Stimulated activated CD4-positive, alpha-beta T cell treated with anti-CD3 and anti-CD28 coated beads, Interleukin-12 subunit alpha, Interleukin-12 subunit beta, amount 100 ng/mL, for 4 hours (primary cell): Measurements from ENCODE around the gene PADI3.

Source experiments
- DNase-seq: peaks from one replicate; pipeline ENCODE4 v3.0.0-alpha.2; 2020

PADI3 gene

DNA sequence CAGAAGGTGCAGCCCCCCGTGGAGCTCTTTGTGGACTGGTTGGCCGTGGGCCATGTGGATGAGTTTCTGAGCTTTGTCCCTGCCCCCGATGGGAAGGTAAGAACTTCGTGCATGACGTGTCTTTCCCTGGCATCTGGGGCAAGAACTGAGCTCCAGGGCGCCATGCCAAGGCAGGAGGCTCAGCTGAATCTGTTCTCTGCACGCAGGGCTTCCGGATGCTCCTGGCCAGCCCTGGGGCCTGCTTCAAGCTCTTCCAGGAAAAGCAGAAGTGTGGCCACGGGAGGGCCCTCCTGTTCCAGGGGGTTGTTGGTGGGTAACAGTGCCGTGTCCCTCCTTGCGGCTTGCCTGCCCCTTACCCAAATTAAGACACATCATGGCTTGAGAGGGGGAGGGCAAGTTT lies 27.7 kb downstream of the PADI3 start:
- DNase-seq: no peak

DNA sequence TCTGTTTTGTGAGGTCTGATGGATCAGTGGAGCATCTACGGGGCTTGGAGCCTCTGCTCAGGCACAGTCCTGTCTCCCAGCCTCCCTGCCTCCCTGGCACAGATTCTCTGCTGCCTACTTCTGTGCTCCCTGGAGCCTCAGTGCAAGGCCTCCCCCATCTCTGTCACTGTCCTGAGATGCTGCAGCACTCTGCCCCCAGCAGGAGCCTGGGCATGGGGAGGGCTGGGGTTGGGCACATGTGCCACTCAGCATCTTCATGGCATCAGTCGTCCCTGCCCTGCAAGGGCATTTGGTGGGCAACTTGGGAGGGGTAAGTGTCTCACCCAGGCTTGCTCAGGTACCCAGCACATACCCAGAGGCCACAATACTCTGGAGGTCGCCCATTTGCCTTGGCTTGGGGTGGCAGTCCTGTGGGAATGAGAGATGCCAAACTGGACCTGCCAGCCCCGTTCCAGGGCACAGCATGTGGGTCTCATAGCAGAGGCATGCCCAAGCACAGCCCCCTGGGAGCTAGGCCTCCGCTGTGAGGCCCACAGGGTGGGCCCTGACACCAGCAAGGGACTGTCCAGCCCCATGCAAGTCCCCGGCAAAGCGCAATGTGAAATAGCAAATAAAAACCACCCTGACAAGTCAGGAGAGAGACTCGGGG lies 28.7 kb downstream of the PADI3 start:
- DNase-seq: no peak

- no peak for DNase-seq
Observed at GRCh38 chr1:17278996-17279830, 30.3 kb downstream of the PADI3 start.

- DNase-seq: no peak
Observed at GRCh38 chr1:17280436-17280835, 31.5 kb downstream of the PADI3 start.

DNA sequence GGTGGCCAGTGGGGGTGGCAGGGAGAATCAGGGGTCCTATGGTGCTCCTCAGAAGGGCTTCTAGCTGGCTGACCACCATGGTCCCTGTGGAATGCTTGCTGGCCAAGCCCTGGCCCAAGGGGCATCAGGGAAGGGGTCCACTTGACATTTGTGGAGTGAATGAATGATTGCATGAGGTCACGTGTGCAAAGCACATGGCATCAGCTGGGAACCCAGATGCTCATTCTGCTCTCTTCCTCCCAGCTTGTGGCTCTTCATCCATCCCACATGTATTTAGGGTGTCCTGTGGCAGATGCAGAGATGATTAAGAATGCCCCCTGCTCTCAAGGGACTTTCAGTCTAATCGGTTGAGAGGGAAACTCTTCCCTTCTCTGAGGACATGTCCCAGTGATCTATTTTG lies 32.0 kb downstream of the PADI3 start:
- no peak for DNase-seq

DNA sequence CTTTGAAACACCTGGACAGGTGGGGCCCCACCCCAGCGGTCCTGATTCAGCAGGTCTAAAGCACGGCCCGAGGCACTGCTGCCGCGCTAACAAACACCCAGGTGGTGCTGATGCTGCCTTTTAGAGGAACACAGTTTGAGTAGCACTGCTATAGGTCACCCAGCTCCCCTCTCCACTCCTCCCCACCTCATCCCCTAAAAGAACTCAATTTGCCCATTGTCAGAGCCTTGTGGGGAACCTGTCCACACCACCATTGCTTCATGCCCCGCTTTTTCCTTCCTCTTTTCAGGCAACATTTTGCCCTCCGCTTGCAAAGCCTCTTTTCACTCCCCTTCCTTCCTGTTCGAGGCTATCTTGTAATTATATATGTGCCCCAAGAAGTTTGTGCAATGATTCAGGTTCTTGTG lies 32.9 kb downstream of the PADI3 start:
- no peak for DNase-seq

GRCh38 chr1:17282836-17283235 lies 33.9 kb downstream of the PADI3 start:
- no peak for DNase-seq

GRCh38 chr1:17286646-17287045 lies 37.7 kb downstream of the PADI3 start:
- DNase-seq: no peak

- DNase-seq: no peak
Observed at GRCh38 chr1:17287130-17287776, 38.4 kb downstream of the PADI3 start.

DNA sequence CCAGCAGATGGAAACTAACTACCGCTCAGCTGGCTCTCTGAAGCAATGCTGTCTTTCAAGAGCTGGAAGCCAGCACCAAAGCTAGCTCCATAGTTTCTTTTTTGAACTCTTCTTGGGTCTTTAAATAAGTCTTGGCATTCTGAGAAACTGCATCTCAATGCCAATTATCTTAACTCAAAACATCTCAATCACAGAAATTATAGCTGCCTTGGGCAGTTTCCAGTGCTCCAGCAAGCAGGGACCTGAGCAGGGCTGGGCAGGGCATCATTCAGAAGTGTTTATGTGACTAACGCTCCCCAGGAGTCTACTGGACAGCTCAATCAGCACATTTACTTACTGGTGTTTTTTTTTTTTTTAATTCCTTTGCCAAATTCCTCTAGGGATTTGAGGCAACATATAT lies 40.8 kb downstream of the PADI3 start:
- no peak for DNase-seq

GRCh38 chr1:17290553-17290952 lies 41.7 kb downstream of the PADI3 start:
- no peak for DNase-seq

DNA sequence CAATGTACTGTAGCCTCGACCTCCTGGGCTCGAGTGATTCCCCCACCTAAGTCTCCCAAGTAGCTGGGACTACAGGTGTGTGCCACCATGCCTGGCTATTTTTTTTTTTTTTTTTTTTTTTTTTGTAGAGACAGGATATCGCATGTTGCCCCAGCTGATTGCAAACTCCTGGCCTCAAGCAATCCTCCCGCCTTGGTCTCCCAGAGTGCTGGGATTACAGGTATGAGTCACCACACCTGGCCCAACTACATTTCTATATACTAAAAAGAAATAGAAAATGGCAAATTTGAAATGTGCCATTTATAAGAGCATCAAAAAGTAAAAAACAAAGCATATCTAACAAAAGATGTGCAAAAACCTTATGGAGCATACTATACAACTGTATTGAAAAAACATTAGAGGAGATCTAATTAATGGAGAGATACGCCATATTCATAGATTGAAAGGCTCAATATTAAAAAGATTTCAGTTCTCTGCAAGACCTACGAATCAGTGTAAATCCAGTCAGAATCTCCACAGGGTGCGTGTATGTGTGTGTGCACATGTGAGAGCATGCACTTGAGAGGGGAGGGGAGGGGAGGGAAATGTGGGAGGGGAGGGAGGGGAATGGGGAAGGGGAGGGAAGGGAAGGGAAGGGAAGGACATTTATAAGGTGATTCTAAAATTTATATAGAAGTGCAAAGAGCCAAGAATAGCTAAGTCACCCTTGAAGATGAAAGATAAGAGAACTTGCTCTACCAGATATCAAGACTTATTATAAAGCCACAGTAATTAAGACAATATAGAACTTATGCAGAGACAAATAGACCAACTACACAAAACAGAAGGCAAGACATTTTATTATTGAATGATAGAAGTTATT lies 43.6 kb downstream of the PADI3 start:
- no peak for DNase-seq

DNA sequence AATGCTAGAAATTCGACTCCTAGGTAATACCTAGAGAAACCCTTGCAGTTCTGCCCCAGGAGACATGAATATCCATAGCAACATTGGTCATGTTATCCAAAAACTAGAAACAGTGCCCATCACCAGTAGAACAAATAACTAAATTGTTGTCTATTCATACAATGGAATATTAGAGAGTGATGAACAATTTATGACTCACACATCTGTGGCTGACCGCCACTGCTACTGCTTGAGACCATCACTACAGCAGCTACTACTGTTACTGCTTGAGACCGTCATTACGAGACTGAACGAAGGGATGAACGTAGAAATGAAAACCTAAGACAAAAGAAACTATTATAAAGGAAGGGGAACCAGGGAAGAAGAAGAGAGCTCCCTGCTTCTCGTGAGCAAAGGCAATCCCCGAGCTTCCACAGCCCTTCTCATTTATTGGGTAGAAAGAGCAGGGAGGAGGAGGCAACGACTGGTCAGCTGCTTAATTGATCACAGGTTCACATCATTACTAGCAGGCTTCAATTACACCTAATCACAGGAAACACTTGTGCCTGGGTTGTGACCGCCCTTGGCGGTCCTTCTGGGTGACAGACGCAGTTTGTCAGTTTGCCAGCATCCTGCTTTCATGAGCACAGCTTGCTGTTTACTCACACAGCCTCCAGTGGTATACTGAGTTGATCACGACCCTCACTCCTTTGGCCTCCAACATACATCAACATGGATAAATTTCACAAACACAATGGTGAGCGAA lies 45.0 kb downstream of the PADI3 start:
- DNase-seq: no peak

- DNase-seq: no peak
Observed at GRCh38 chr1:17295292-17295691, 46.4 kb downstream of the PADI3 start.

- DNase-seq: no peak
Observed at GRCh38 chr1:17296086-17296485, 47.2 kb downstream of the PADI3 start.

DNA sequence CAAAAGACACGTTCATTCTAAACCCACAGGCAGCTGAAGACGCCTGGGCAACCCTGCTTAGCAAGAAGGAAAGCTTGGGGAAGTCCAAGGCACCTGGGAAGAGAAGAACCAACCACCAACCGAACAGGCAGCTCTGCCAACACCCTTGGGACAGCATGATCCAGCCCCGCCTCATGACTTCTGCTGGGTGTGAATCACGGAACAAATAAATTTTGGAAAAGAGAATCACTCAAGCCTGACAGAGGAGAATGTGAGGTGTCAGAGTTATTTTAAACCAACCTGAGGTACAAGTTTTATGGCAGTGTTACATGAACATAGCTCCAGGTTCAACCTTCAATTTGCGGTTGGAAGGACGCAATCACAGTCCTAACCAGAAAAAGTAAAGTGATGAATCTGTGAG lies 49.1 kb downstream of the PADI3 start:
- no peak for DNase-seq

DNA sequence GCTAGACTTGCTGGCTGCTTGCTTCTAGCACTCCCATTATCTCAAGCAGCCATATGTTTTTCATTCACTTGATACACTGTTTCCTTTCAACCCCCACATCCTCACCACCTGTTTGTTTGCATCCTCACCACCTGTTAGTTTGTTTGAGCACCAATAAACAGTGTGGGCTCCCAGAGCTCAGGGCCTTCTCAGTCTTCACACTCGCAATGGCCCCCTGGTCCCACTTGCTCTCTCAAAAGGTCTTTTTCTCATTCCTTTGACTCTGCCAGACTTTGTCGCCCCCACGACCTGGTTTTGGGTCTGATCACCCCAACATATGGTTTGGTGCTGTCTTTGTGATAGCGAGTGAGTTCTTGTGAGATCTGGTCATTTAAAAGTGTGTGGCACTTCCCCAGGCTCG lies 52.9 kb downstream of the PADI3 start:
- DNase-seq: no peak

DNA sequence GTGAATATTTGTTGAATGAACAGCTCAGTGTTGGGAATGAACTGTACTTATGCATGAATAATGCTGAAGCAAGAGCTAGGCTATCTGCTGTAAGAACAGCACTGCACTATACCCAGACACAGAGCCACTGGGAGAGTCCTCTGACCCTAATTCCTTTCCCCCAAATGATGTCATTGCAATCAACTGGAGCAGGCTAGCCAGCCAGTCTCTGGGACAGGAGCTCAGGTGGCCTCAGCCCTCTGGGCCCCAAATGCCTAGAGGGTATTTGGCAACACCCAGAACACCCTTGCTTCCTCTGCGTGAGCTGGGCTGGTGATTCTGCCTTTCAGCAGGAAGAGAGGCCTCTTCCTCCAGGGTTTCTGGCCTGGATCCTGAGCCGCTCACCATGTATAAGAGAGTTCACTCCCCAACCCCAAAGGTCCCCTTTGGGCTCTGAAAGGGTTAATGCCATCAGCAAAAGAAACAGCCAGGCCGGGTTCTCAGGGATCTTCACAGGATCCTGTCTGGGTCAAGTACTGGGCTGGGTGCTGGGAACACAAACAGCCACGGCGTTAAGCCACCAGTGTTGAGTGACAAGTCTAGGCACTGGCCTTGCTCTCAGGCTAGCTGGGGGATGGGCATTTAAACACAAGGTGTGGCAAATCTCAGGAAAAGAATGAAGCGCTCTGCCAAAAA lies 55.4 kb downstream of the PADI3 start:
- DNase-seq: no peak

DNA sequence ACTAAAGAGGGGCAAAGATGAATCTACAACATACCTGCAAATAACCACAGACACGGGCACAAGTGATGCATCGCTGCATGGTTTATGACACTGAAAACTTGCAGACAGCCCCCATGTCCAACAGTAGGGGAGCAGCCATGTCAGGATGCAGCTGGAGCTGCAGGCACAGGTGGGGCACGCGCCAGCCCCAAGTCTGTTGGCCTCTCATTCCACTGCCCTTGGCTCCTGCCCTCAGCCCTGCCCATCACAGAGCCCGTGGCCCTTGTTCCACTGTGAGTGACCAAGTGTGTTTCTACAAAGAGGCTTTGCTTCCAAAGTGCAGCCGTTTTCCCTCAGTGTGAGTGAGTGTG lies 55.9 kb downstream of the PADI3 start:
- no peak for DNase-seq

- DNase-seq: no peak
Observed at GRCh38 chr1:17305576-17306095, 56.7 kb downstream of the PADI3 start.

- no peak for DNase-seq
Observed at GRCh38 chr1:17306407-17306806, 57.5 kb downstream of the PADI3 start.

- DNase-seq: no peak
Observed at GRCh38 chr1:17306921-17307320, 58.0 kb downstream of the PADI3 start.
